T-helper 17 cell (primary cell): Measurements from ENCODE around the gene ANGPTL3. TPM values are rescaled to one million over a fixed set of nuclear protein-coding genes. Genes with fewer than 3 reads are reported as not detected.
"Not testable (repeated sequence)": the region's sequence is repeated elsewhere in the genome, so short reads cannot be mapped to it uniquely, and the experiment has no call there.

Source experiments
- ATAC-seq: fragments of 150-1000 bp; cut with Tn5 transposase; 2 replicates; pipeline ENCODE4 v1.10.0; 2021; ENCODE audit warnings: mild to moderate bottlenecking, moderate library complexity
- DNase-seq, 3 donors: peaks; one replicate each; pipeline versions ENCODE4 v3.0.0 to v3.0.0-alpha.2; 2020 to 2021
- H3K9me3 ChIP-seq: one replicate; pipeline ENCODE4 v1.7.0; 2013; ENCODE audit warnings: low read length, mild to moderate bottlenecking; ENCODE audit not compliant: control insufficient read depth, poor library complexity, severe bottlenecking
- H3K27ac Mint-ChIP-seq: one replicate; pipeline ENCODE4 v1.8.0; 2022; ENCODE audit warnings: mild to moderate bottlenecking, moderate library complexity, mixed read lengths
- H3K27me3 Mint-ChIP-seq: one replicate; pipeline ENCODE4 v1.8.0; 2022; ENCODE audit warnings: mixed read lengths
- H3K36me3 Mint-ChIP-seq: one replicate; pipeline ENCODE4 v1.8.0; 2022; ENCODE audit warnings: low read depth, mixed read lengths
- H3K4me1 Mint-ChIP-seq: one replicate; pipeline ENCODE4 v1.8.0; 2022; ENCODE audit warnings: mild to moderate bottlenecking, mixed read lengths
- H3K4me3 Mint-ChIP-seq: one replicate; pipeline ENCODE4 v1.8.0; 2022; ENCODE audit warnings: mild to moderate bottlenecking, moderate library complexity, mixed read lengths
- total RNA-seq, 4 donors: library from RNA in 2 of 4; stranded (reverse) in 2 of 4; gene quantifications; one replicate each; pipeline ENCODE4 v1.2.3 and lab custom pipeline; 2022 to 2026

ANGPTL3 gene, protein sequence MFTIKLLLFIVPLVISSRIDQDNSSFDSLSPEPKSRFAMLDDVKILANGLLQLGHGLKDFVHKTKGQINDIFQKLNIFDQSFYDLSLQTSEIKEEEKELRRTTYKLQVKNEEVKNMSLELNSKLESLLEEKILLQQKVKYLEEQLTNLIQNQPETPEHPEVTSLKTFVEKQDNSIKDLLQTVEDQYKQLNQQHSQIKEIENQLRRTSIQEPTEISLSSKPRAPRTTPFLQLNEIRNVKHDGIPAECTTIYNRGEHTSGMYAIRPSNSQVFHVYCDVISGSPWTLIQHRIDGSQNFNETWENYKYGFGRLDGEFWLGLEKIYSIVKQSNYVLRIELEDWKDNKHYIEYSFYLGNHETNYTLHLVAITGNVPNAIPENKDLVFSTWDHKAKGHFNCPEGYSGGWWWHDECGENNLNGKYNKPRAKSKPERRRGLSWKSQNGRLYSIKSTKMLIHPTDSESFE
- not detected for total RNA-seq
- total RNA-seq (lab: John Stamatoyannopoulos, UW) = 0 reads per million in 2 donors

DNA sequence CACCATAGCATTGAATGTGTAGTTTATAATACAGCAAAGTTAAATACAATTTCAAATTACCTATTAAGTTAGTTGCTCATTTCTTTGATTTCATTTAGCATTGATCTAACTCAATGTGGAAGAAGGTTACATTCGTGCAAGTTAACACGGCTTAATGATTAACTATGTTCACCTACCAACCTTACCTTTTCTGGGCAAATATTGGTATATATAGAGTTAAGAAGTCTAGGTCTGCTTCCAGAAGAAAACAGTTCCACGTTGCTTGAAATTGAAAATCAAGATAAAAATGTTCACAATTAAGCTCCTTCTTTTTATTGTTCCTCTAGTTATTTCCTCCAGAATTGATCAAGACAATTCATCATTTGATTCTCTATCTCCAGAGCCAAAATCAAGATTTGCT, at the start of gene ANGPTL3:
ANGPTL3 (plus strand) TSS at position 240 of the 400 bp plus-strand sequence; CDS start at position 287, 47 bp downstream.
- no peak for DNase-seq
- Mint-ChIP-seq H3K4me3 (no peak within 1 kb of the TSS), H3K27me3 (no peaks in the 10 kb centered on the region), H3K27ac (no peak within 1 kb of the TSS), H3K36me3 (no peaks in the 10 kb centered on the region), H3K4me1 (no peaks in the 10 kb centered on the region)
- no peak for ATAC-seq
- H3K9me3 ChIP-seq = no peaks in the 10 kb centered on the region

DNA sequence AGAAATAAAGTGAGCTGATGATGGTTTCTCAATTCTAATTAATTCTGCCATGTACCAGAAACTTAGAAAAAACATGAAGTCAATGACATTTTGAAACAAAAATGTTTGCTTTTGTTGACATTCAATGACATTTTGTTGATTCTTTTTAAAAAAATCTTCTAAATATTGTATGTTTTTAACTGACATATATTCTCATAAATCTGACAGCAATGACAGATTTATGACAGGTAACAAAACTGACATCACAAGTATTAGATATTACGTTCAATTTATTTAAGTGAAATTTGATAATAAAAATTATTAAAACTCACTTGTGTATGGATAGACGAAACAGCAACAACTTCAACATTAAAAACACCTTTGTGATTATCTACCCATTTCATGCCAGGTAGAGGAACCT, 36.0 kb upstream of the ANGPTL3 start:
- Mint-ChIP-seq H3K27ac (no peak overlapping the region), H3K36me3 (peaks cover 9% of the 10 kb centered on the region)
- no peak for ATAC-seq

DNA sequence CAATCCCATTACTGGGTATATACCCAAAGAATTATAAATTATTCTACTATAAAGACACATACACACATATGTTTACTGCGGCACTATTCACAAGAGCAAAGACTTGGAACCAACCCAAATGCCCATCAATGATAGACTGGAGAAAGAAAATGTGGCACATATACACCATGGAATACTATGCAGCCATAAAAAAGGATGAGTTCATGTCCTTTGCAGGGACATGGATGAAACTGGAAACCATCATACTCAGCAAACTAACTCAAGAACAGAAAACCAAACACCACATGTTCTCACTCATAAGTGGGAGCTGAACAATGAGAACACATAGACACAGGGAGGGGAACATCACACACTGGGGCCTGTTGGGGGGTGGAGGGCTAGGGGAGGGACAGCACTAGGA, 30.1 kb upstream of the ANGPTL3 start:
- not testable (repeated sequence) for H3K9me3 ChIP-seq, H3K4me3 Mint-ChIP-seq, H3K36me3 Mint-ChIP-seq, ATAC-seq, H3K27me3 Mint-ChIP-seq, DNase-seq, H3K27ac Mint-ChIP-seq, H3K4me1 Mint-ChIP-seq

More for the DNA sequence above, 36.0 kb upstream of the ANGPTL3 start:
- no peak overlapping the region for H3K4me3 Mint-ChIP-seq
- H3K27me3 Mint-ChIP-seq = no peaks in the 10 kb centered on the region
- DNase-seq = no peak
- H3K4me1 Mint-ChIP-seq = no peaks in the 10 kb centered on the region
- no peaks in the 10 kb centered on the region for H3K9me3 ChIP-seq

DNA sequence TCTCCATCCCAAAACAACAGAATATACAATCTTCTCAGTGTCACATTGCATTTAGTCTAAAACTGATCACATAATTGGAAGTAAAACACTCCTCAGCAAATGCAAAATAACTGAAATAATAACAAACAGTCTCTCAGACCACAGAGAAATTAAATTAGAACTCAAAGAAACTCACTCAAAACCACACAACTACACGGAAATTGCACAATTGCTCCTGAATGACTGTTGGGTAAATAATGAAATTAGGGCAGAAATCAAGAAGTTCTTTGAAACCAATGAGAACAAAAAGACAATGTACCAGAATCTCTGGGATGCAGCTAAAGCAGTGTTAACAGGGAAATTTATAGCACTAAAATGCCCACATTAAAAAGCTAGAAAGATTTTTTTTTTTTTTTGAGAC, 29.4 kb upstream of the ANGPTL3 start:
- H3K27me3 Mint-ChIP-seq, H3K27ac Mint-ChIP-seq, H3K4me1 Mint-ChIP-seq, ATAC-seq, H3K4me3 Mint-ChIP-seq, H3K9me3 ChIP-seq, H3K36me3 Mint-ChIP-seq, DNase-seq: not testable (repeated sequence)

DNA sequence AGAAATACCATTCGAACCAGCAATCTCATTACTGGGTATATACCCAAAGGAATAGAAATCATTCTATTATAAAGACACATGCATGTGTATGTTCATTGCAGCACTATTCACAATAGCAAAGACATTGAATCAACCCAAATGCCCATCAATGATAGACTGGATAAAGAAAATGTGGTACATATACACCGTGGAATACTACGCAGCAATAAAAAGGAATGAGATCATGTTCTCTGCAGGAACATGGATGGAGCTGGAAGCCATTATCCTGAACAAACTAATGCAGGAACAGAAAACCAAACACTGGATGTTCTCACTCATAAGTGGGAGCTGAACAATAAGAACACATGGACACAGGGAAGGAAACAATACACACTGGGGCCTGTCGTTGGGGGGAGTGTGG, 25.8 kb upstream of the ANGPTL3 start:
- not testable (repeated sequence) for H3K27ac Mint-ChIP-seq, H3K4me3 Mint-ChIP-seq, H3K9me3 ChIP-seq, DNase-seq, H3K4me1 Mint-ChIP-seq, H3K27me3 Mint-ChIP-seq, H3K36me3 Mint-ChIP-seq, ATAC-seq

DNA sequence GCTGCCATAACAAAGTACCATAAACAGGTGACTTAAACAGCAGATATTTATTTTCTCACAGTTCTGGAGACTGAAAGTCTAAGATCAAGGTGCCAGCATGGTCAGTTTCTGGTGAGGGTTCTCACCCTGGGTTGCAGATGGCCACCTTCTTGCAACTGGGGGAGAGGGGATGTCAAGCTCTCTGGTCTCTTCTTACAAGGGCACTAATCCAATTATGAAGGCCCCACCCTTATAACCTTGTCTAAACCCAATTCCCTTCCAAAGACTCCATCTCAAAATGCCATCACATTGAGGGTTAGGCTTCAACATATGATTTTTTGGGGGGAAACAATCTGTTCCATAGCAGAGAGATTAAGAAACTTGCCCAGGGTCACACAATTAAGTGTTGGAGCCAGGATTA, 24.8 kb upstream of the ANGPTL3 start:
- Mint-ChIP-seq H3K4me3 (no peak overlapping the region), H3K4me1 (no peaks in the 10 kb centered on the region), H3K36me3 (peaks cover 7% of the 10 kb centered on the region), H3K27me3 (no peaks in the 10 kb centered on the region), H3K27ac (no peak overlapping the region)
- DNase-seq (no peak), ATAC-seq (no peak)
- H3K9me3 ChIP-seq = no peaks in the 10 kb centered on the region

DNA sequence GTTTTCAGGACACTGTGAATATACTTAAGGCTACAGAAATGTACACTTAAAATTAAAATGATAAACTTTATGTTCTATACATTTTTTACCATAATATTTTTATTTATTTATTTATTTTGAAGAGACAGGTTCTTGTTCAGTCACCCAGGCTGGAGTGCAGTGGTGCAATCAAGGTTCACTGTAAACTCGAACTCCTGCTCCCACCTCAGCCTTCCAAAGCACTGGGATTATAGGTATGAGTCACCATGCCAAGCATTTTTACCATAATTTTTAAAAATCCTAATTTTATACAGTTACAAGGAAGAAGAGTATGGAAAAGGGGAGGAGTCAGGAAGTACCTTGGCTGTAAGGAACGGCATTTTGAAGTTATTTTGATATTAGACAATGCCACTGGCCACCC, 23.6 kb upstream of the ANGPTL3 start:
- H3K9me3 ChIP-seq = no peaks in the 10 kb centered on the region
- Mint-ChIP-seq H3K36me3 (peaks cover 7% of the 10 kb centered on the region), H3K27me3 (no peaks in the 10 kb centered on the region), H3K4me3 (no peak overlapping the region), H3K27ac (no peak overlapping the region), H3K4me1 (no peaks in the 10 kb centered on the region)
- no peak for ATAC-seq
- no peak for DNase-seq

DNA sequence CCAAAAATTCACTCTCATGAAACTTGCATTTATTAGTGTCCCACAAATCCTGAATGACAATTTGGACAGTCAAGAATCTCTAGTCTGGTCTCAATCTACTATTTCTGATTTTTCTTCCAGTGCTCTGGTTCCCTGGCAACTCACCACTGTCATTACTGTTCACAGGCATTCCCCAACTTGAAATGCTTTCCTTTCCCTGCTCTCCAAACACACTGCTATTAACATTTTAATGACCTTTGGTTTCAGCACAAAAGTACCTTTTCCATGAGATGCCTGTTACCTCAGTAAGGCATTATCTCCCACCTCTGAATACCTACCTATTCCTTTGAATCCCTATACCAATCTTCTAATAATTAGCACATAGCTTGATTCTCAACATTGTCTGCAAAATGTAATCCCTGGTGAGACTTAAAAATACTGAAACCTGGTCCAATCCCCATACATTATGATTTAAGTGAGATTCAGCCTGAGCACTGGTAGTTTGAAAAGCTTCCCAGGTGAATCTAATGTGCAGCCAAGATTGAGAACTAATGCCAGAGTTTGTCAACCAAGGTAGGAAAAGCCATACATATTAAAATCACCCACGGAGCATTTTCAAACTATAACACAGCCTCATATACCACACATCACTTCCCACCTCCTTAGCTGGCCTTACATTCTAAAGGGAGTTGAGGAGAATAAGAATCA, 11.7 kb upstream of the ANGPTL3 start:
- Mint-ChIP-seq H3K4me1 (peaks cover 2% of the 10 kb centered on the region), H3K27ac (no peak overlapping the region), H3K36me3 (peaks cover 13% of the 10 kb centered on the region), H3K4me3 (no peak overlapping the region), H3K27me3 (no peaks in the 10 kb centered on the region)
- no peaks in the 10 kb centered on the region for H3K9me3 ChIP-seq
- ATAC-seq (no peak), DNase-seq (no peak)

DNA sequence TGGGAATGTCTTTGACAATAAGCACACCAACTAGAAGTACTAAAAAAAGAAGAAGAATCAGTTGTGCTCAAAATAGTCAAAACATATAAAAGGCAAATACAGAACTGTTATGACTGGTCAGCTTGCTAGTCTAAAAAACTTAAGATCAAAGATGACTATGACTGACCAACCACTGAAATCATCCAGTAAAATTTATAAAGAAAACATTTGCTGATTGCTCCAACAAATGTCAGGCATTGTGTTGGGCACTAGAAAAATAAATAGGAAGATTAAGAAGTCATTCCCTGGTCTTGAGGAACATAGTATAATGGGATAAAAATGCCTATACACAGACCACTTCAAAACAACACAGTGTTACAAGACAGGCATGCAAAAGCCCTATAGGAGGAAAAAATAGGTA, 9.3 kb upstream of the ANGPTL3 start:
- Mint-ChIP-seq H3K4me3 (no peak overlapping the region), H3K27me3 (no peaks in the 10 kb centered on the region), H3K4me1 (peaks cover 2% of the 10 kb centered on the region), H3K27ac (no peak overlapping the region), H3K36me3 (peaks cover 6% of the 10 kb centered on the region)
- no peak for DNase-seq
- no peak for ATAC-seq
- H3K9me3 ChIP-seq = no peaks in the 10 kb centered on the region

DNA sequence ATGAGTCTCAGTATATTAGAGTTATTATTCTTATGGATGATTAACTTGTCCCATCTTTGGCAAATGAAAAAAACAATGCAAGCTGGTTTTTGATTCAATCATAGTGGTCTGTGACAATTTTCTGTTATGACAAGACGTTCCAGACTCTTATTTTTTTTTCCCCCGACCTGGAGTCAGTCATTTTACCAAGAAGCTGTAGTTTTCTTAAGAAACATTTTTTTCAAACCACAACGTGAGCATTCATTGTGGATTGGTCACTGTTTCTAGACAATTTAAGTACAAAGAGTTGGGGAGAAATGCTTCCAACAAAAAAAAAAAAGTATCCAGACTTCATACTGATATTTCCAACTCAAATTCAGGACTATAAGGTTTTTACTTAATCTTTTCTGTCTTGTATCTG, 8.0 kb upstream of the ANGPTL3 start:
- H3K27ac Mint-ChIP-seq = no peak overlapping the region
- peaks cover 2% of the 10 kb centered on the region for H3K4me1 Mint-ChIP-seq
- H3K27me3 Mint-ChIP-seq = no peaks in the 10 kb centered on the region
- H3K9me3 ChIP-seq = no peaks in the 10 kb centered on the region
- H3K4me3 Mint-ChIP-seq = no peak overlapping the region
- peaks cover 6% of the 10 kb centered on the region for H3K36me3 Mint-ChIP-seq
- DNase-seq = no peak
- no peak for ATAC-seq

DNA sequence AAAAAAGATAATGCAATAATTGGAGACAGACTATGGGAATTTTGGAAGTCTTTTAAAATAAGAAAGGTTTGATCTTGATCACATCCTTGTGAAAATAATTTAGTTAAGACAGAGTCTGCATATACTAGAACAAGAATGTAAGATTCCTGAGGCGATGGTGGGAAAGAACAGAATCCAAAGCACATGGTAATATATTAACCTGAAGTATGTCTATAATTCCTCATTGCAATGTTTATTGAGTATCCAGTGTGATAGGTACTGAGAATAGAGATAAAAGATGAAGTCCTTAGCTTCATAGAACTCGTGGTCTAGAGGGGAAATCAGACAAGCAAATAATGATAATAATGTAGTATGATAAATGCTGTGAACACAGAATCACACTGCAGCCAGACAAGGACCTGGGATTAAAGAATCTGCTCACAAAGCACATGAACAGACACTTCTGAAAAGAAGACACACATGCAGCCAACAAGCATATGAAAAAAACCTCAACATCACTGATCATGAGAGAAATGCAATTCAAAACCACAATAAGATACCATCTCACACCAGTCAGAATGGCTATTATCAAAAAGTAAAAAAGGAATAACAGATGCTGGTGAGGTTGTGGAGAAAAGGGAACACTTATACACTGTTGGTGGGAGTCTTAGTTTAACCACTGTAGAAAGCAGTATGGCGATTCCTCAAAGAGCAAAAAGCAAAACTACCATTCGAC, 6.9 kb upstream of the ANGPTL3 start:
- no peak for ATAC-seq
- H3K9me3 ChIP-seq = no peaks in the 10 kb centered on the region
- peaks cover 2% of the 10 kb centered on the region for H3K4me1 Mint-ChIP-seq
- H3K36me3 Mint-ChIP-seq = peaks cover 6% of the 10 kb centered on the region
- H3K4me3 Mint-ChIP-seq = no peak overlapping the region
- H3K27me3 Mint-ChIP-seq = no peaks in the 10 kb centered on the region
- H3K27ac Mint-ChIP-seq = no peak overlapping the region
- DNase-seq = no peak

DNA sequence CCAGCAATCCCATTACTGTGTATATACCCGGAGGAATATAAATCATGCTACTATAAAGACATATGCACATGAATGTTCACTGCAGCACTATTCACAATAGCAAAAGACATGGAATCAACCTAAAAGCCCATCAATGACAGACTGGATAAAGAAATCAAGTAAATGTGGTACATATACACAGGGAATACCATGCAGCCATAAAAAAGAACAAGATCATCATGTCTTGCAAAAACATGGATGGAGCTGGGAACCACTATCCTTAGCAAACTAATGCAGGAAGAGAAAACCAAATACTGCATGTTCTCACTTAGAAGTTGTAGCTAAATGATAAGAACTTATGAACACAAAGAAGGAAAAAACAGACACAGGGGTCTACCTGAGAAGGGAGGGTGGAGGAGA, 6.4 kb upstream of the ANGPTL3 start:
- DNase-seq (no peak), ATAC-seq (no peak)
- H3K4me1 Mint-ChIP-seq = peaks cover 2% of the 10 kb centered on the region
- H3K4me3 Mint-ChIP-seq = no peak overlapping the region
- no peaks in the 10 kb centered on the region for H3K9me3 ChIP-seq
- H3K27ac Mint-ChIP-seq = no peak overlapping the region
- H3K27me3 Mint-ChIP-seq = no peaks in the 10 kb centered on the region
- H3K36me3 Mint-ChIP-seq = peaks cover 4% of the 10 kb centered on the region

DNA sequence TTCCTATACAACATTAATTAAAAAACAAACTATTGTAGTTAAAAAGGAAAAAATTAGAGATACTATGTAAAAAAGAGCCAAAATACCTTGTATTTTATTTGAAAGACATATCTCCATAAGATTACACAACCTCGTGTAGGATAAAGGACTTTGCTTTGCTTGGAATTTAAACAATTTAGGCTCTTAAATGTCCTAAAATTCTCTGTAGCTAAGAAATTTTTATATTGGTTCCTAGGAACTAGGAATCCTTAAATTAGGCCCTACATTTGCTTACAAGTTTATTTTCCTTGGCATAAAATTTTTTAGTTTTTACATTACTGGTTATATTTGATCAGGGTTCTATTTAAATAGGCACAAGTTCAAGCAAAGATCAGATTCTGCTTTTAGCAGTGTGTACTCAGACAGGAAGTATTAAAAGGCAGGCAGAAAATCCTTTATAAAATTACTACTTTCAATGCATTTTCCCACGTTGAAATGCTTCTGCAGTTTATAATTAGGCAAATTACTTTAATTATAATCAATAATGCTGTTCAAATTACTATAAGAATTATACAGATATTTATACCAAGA, 3.4 kb upstream of the ANGPTL3 start:
- no peak overlapping the region for H3K27ac Mint-ChIP-seq

More for the DNA sequence above, 3.4 kb upstream of the ANGPTL3 start:
- H3K9me3 ChIP-seq = no peaks in the 10 kb centered on the region
- peaks cover 4% of the 10 kb centered on the region for H3K36me3 Mint-ChIP-seq
- no peaks in the 10 kb centered on the region for H3K4me1 Mint-ChIP-seq
- DNase-seq (no peak), ATAC-seq (no peak)
- H3K4me3 Mint-ChIP-seq = no peak overlapping the region
- no peaks in the 10 kb centered on the region for H3K27me3 Mint-ChIP-seq
